ENCODE results near the gene TSNAX.

The TSNAX gene

DNA sequence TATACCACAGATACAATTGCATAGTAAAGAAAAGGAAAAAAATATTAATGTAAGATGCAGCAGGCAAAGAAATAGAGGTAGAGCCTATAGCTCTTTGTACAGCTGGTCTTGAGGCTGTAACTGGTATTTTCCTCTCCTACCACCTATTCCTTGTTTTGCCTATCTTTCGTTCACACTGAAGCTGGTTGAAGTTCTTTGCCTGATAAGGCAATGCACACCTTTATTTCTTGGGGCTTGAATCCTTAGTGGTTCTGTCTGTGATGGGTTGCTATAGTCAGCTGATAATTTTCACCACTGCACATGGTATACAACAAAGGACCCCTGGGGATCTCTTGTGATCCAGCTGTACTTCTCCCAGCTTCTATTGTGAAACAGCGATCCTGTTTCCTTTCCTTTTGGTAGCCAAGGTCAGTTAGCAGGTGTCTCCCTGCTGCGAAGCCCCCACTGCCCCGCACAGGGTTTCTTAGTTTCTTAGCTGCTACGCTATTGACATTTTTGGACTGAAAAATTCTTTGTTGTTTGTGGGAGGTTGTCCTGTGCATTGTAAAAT lies 9.9 kb upstream of the TSNAX start:
- DNase-seq (ENCODE audit: low read depth), result no peak

DNA sequence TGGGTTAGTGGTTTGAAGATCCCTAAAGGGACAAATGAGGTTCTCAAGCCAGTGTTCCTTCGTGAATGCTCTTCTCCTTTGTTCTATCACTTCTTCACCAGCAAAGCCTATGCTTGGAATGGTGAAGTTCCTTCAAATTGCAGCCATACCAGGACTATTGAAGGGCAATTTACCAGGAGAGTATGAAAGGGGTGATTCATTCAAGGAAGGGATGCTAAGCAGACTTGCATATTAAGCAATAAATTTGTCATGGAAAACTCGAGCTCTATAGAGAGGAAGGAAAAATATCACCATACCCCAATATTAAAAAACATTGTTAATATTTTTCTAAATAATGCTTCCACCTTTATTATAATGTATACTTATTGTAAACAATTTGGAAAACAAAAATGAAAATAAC lies 9.3 kb upstream of the TSNAX start:
- no peak for DNase-seq (ENCODE audit: low read depth)

DNA sequence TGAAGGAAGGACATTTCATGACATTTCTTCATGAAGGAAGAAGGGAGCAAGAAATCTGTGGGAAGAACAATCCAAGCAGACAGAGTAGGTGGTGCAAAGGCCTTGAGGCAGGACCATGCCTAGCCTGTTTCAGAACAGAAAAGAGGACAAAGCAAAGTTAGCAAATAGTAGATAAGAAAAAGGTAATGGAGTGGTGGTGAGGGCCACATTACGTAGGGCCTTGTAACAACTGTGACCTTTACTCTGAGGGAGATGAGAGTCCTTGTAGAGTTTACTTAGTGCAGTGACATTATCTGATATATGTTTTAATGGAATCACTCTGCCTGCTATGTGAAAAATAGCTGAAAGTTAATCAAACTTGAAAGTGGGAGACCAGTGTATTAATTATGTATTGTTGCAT lies 6.4 kb upstream of the TSNAX start:
- DNase-seq (ENCODE audit: low read depth), result no peak

DNA sequence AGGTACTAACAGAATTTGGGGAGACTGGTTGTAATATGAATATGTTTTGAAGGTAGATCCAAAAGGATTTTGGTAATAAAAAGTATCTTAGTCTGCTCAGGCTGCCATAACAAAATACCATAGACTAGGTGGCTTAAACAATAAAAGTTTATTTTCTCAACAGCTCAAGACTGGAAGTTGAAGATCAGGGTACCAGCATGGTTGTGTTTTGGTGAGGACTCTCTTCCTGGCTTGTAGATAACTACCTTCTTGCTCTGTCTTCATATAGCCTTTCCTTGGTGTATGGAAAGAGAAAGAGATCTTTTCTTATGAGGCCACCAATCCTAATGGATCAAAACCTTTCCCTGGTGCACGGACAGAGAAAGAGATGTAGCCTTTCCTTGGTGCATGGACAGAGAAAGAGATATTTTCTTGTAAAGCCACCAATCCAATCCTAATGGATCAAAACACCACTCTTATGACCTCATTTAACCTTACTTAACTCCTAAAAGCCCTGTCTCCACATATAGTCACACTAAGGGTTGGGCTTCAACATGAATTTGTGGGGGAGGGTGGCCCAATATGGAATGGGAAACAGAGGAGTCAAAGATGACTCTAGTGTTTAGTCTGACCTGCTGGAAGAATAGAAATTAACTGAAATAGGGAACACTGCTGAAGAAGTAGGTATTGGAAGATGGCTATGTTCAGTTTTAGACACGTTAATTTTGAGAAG lies 5.4 kb upstream of the TSNAX start:
- no peak for DNase-seq (ENCODE audit: low read depth)

DNA sequence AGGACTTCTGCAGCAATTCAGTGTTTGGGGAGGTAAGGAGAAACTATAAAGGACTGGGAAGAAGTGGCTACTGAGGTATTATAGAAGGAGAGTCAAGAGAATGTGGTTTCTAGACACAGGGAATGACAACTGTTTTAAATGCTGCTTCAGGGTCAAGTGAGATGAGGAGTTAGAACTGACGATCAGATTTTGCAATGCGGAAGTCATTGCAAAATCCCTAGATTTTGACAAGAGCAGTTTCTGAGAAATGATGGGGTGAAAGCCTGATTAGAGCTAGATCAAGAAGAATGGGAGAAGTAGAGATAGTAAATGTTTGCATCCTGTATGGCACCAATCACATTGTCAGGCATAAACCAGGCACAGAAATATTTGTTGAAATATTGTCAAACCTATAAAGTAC lies 4.7 kb upstream of the TSNAX start:
- DNase-seq (ENCODE audit: low read depth), result no peak

DNA sequence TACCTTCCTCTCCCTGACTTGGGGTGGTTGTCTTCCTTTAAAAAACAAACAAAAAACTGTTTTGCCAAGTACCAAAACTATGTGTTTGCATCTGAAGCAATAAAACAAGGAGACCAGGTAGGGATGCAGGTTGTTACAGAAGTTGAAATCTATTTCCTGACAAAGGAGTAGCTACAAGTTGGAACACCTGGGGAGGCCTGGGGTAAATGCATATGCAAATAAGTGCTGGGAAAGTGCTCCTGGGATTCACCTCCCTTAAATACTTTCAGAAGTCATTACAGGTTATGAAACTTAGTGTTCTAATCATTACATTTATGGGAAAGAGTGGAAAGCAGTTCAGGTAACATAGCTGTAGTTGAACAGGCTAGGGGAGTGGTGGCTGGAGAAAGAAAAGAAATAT lies 1.9 kb upstream of the TSNAX start:
- DNase-seq (ENCODE audit: low read depth), result no peak

DNA sequence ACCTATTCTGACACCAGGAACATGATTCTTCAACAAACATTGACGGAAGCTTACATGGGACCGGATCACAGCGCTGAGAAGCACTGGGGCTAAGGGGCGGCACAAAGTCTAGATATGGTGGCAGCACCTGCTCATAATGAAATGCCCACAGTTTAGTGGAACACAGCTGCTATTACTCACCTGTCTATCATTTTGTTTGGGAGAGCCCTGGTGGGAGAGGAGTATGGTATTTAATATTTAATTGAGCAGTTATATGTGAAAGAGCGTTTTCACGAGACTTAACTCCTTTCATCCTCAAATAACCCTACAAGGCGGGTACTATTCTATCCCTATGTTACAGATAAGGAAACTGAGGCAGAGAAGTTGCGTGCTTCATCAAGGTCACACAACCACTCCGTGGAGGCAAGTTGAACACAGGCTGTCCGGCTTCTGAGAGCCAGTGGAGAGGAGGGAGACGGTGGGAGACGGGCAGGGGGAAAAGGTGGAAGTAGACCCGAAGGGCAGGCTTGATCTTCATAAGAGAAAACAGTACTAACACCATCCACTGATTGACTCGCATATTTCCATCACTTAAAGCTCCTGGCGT lies 790 bp upstream of the TSNAX start:
- no peak for DNase-seq (ENCODE audit: low read depth)

DNA sequence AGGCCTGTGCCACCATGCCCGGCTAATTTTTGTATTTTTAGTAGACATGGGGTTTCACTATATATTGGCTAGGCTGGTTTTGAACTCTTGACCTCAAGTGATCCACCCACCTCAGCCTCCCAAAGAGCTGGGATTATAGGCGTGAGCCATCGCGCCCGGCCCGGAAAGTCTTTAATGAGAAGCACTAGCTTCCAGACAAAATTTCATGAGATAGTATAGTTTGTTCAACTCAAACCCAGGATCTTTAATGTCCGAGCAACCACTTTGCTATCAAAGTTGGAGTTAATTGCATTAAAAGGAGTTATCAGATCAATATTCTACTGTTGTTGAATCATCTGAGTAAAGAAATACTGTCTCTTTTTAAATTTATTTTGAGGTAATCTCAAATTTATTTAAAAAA lies 4.8 kb downstream of the TSNAX start:
- DNase-seq (ENCODE audit: low read depth), result no peak

DNA sequence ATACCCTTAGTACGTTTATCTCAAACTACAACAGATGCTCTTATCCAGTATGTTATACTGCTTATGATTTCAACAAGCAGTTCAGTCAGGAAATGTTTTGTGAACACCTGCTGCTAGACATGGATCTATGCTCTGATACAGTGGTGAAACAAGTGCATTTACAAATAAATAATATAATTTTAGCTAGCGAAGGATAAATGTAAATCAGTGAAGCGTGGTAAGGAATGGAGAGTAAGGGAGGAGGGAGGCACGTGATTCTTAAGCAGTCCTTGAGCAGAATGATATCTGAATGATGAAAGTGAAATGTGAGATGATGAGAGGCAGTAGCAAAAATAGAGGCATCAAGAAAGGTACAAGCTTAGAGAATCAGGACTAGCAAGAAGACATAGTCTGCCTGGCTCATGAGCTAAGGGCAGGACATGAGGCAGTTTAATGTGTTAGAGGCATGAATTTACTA lies 6.3 kb downstream of the TSNAX start:
- DNase-seq (ENCODE audit: low read depth), result no peak

DNA sequence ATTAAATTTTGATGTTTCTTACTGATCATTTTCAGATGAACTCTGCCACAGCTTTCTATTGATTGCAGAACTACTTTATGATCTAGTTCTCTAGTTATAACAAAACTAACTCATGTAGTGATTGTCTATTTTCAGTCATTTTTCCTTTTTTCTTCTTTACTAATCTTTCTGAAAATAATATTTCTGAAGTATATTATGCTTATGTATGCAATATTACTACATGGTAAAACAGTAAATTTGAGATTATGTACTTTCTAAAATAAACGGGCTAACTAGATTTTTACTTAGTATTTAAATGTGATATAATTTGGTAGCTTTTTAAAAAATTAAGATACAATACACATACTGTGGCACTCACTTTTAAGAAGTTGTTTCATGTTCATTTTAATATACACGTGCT lies 7.6 kb downstream of the TSNAX start:
- DNase-seq (ENCODE audit: low read depth), result no peak

DNA sequence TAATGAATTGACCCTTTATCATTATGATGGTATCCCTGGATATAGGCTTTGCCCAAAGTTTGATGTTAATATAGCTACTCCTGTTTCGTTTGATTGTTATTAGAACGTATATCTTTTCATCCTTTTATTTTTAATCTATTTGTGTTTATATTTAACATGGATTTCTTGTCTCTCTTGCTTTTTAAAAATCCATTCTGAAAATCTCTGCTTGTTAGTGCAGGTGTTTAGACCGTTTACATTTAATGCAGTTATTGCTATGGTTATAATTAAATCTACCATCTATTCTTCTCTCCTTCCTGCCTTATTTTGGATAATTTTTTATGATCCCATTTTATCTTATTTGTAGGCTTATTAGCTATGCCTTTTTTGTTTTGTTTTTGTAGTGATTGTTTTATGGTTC lies 12.4 kb downstream of the TSNAX start:
- no peak for DNase-seq (ENCODE audit: low read depth)

DNA sequence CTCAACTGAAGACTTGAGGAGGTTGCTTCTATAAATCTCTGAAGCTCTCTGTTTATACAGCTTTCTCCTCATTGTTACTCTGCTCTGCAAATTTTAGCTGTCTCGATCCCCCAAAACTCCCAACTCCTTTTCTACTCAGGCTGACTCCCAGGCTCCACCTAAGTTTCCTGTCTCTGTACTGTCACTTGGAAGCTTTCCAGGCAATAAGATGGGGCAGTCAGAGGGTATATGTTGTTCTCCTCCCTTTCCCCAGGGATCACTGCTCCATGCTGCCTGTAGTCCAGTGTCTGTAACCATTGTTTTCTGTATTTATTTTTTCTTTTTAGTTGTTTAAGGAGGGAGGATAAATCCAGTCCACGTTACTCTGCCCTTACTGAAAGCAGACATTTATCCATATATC lies 13.4 kb downstream of the TSNAX start:
- no peak for DNase-seq (ENCODE audit: low read depth)

DNA sequence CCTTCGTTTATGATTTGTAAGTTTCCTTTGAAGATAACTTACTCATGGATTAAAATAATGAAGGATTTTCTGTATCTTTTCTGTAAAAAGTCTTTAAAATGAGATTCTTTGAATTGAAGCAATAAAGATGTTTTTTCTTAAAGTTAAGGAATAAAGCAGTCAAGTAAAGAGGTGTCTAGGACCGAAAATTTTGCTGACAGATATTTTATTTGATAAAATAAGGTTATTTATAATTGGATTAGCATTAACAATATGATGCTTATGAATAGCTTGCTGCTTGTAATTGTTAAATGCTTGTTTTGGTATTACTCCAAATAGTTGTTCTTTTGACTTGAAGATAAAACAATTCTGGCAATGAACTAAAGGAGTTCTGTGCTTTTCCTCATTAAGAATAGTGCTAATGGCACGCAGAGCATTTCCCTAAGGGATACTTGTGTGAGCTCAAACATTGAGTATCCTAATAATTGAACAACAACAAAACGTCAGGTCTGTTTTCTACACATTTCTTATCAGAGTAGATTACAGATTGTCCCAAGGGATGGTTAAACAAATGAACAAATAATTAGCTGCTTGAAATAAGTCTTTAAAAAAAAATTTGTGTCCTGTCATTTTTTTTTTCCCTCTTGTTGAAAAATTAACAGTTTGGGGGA lies 16.6 kb downstream of the TSNAX start:
- no peak for DNase-seq (ENCODE audit: low read depth)

DNA sequence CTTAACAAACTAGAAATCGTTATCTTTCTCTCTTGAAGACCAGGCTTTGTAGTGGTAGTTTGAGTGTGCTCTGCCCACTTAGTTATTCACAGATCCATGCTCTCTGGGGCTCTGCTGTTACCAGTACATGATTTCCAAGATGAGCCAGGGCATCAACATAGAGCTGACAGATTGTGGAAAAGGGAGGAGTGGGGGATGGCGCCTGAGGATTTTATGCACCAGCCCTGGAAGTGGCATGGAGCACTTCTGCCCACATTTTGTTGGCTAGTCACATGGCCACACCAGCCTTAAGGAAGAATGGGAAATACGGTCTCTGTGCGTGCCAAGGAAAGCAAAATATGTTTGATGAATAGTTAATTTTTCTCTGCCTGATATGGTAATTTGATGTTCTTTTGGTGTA lies 18.2 kb downstream of the TSNAX start:
- no peak for DNase-seq (ENCODE audit: low read depth)

DNA sequence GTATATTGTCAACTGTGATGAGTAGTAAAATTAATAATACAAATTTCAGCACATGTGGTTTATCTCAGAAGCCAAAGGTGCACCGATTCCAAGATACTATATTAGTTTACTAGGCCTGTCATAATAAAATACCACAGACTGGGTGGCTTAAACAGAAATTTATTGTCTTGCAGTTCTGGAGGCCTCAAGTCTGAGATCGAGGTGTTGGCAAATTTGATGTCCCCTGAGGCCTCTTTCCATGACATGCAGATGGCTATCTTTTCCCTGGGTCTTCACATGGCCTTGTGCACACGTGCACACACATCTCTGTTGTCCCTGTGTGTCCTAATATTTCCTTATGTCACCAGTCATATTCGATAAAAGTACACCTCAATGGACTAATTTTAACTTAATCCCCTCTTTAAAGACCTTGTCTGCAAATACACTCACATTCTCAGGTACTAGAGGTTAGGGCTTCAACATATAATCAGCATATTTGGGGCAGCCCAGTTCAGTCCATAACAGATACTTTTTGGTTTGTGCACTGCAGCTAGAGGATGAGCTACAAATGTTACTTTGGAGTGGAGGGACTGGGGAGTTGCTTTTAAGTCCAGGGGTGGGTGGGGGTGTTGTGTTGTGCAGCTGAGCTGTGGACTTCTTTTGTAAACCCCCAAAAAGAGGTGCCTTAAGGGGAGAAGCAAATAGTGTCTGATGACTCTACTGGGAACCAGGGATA lies 21.4 kb downstream of the TSNAX start:
- no peak for DNase-seq (ENCODE audit: low read depth)

DNA sequence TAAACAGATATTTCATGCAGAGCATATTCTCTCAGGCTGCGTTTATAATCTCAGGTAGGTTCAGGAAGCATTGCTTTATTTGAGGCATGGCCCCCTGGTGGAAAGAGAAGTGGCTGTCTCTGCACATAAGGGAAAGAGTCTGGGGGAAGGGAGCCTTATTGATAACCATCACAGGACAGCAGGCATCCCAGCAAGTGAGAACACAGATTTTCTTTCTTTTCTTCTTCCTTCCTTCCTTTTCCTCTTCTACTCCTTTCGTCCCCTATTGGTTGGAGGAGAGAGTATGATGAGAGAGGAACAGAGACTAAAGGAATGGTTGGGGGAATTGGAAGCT lies 21.9 kb downstream of the TSNAX start:
- DNase-seq (ENCODE audit: low read depth), result no peak

DNA sequence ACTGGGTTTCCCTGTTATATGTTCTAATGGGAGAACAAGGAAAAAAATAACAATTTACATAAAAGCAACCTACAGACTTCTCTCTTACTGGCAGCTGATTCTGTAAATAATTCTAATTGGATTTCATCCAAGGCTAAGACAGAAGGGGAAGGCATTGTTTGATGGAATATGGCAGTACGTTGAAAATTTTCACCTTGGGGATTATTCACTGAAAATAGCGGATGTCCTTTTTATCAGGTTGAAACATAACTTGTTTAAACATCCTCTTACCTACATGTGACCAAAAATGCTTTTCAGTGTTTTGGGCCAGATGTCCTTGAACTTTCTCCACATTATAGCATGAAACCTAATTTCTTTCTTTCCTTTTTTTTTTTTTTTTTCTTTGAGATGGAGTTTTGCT lies 24.9 kb downstream of the TSNAX start:
- DNase-seq (ENCODE audit: low read depth), result no peak

DNA sequence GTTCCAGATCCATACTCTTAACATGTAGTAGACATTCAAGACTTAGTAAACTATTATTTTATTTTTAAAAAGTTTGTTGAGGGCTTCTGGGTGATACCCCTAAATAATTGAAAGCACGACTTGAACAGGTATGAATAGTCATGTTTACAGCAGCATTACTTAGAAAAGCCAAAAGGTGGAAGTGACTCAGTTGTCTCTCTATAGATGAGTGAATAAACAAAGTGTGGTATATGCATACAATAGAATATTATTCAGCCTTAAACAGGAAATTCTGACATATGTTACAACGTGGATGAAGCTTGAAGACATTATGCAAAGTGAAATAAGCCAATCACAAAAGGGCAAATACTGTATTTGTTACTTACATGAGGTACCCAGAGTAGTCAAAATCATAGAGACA lies 26.5 kb downstream of the TSNAX start:
- DNase-seq (ENCODE audit: low read depth), result no peak

DNA sequence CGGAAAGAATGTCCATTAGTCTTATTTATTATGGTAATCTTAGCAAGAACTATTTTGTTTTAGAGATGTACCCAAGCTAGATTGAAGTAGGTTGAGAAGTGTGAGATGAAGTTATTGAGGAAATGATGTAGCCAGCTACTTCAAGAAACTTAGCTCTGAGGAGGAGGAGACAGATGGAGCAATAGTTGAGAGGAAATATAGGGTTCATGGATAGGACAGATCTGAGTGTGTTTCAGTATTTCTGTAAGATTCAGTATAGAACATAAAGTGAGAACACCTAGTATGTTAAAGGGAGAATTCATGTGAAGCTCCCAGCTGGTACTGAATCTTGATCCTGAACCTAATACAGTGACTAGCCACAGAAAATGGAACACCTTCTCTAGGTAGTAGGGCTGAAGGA lies 28.9 kb downstream of the TSNAX start:
- no peak for DNase-seq (ENCODE audit: low read depth)

DNA sequence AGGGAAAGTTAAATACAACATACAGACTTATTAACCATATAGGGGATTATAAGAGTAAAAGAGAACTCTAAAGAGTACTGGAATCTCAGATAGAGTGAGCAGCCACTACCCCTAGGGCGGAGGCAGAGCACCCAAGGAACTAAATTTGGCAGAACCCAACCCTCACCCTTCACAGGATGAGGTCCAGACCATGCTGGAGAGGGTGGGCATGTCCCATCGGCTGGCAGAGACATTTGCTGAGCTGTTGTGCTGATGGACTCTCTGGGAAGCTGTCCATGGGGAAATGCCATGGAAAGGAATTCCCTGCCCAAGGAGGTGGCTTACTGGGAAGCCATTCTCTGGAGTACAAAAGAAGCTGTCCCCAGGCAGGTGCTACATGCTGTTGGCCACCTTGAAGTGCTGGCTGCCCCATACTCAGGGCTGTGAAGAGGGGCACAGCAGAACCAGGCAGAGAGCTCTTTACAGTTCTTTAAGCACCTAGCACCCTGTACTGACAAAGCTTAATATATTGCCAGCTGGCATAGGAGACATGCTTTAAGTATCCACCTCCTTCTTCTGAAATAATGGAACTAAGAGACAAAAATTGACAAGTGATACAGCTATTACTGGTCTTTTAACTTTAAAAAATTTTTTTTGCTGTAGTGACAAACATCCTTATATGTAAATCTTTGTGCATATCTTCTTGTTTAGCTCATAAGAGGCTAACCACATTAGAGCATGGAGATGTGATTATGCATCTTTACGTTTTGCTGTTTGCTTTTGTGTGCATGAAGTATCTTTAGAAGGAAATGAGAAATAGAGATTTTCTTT lies 29.6 kb downstream of the TSNAX start:
- no peak for DNase-seq (ENCODE audit: low read depth)

DNA sequence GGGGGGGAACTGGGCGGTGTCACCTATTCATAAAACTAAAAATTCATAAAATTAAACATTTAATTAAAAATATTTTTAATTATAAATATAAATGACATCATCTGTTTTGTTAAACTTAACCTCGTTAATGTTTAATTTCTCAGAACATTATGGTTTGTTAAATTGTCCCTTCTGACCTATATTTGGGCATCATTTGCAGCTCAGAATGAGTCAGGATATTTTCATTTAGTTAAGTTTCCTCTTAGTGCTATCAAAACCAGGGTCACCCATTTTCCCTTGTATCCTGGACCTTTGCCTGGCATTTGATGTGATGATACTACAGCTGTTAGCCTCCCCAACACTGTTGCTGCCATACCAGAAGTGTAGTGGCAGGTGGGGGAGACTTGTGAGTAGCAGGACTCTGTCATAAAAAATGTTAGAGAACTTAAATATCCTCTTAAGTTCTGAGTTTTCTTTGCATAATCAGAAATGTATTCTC lies 30.3 kb downstream of the TSNAX start:
- no peak for DNase-seq (ENCODE audit: low read depth)

All from stimulated activated CD8-positive, alpha-beta memory T cell treated with anti-CD3 and anti-CD28 coated beads, Interleukin-15, amount 100 ng/mL, for 1 hour (primary cell).